B cell (primary cell): ENCODE results near the gene SENP3. TPM values are rescaled to one million over a fixed set of nuclear protein-coding genes. Genes with fewer than 3 reads are reported as not detected.

Source experiments
- ATAC-seq: fragments of 200-7000 bp; cut with Tn5 transposase; one replicate; pipeline ENCODE4 v1.10.0; 2021; ENCODE audit warnings: low read depth, mild to moderate bottlenecking, moderate number of reproducible peaks, moderate library complexity
- CTCF ChIA-PET: fragments of 350-600 bp; sonication (Branson Sonifier 250); formaldehyde crosslinking; loops from one replicate; lab custom pipeline; 2021; ENCODE audit warnings: antibody characterized with exemption, inconsistent platforms; lab: Charles Lee
- POLR2A ChIA-PET: fragments of 350-600 bp; sonication (Branson Sonifier 250); formaldehyde crosslinking; loops from one replicate; lab custom pipeline; 2021; ENCODE audit warnings: antibody characterized with exemption; lab: Charles Lee
- DNase-seq: peaks from one replicate; pipeline ENCODE4 v3.0.0; 2013
- H2AFZ ChIP-seq: 2 replicates; pipeline ENCODE4 v1.6.1; 2012; ENCODE audit warnings: mild to moderate bottlenecking, low read depth, low read length; ENCODE audit not compliant: insufficient read depth, poor library complexity, severe bottlenecking
- H3K27ac ChIP-seq, 2 donors: 1 replicate in 1 of 2; 2 replicates in 1 of 2; pipeline ENCODE4 v1.5.1; 2012 to 2013; ENCODE audit warnings: low read length in 2 of 2, mild to moderate bottlenecking in 2 of 2, moderate library complexity in 1 of 2
- H3K27me3 ChIP-seq, 4 experiments: fragments of 200-600 bp in 1 of 4; sonication (generic) in 1 of 4; replicated peaks in 1 of 4; 1 replicate in 2 of 4; 2 replicates in 2 of 4; pipeline versions ENCODE4 v1.6.1 to v1.7.0; 2013 to 2016; ENCODE audit warnings: low read length in 3 of 4, mild to moderate bottlenecking in 2 of 4, mixed read lengths in 1 of 4, moderate library complexity in 1 of 4; ENCODE audit not compliant: insufficient read depth in 4 of 4, control insufficient read depth in 3 of 4; ENCODE audit errors: control extremely low read depth in 1 of 4
- H3K36me3 ChIP-seq, 2 experiments: replicated peaks in 1 of 2; 1 replicate in 1 of 2; 2 replicates in 1 of 2; pipeline versions ENCODE4 v1.6.1 to v1.7.1; 2013; ENCODE audit warnings: low read length in 1 of 2; ENCODE audit not compliant: insufficient read depth in 2 of 2, control insufficient read depth in 1 of 2; ENCODE audit errors: control extremely low read depth in 1 of 2, extremely low read depth in 1 of 2
- H3K4me1 ChIP-seq, 2 donors: fragments of 200-600 bp in 1 of 2; sonication (generic) in 1 of 2; 1 replicate in 1 of 2; 2 replicates in 1 of 2; pipeline versions ENCODE4 v1.5.1 to v1.6.1; 2013 to 2017; ENCODE audit warnings: low read length in 2 of 2; ENCODE audit not compliant: control insufficient read depth in 2 of 2, insufficient read depth in 2 of 2
- H3K4me2 ChIP-seq: replicated peaks from 2 replicates; pipeline ENCODE3; 2012; ENCODE audit warnings: mild to moderate bottlenecking, low read depth, low read length; ENCODE audit not compliant: poor library complexity, severe bottlenecking
- H3K4me3 ChIP-seq, 5 experiments: fragments of 200-600 bp in 1 of 5; sonication (generic) in 1 of 5; 1 replicate in 3 of 5; 2 replicates in 2 of 5; pipeline versions ENCODE4 v1.5.1 to v1.7.0; 2011 to 2016; ENCODE audit warnings: low read length in 4 of 5, mild to moderate bottlenecking in 4 of 5, low read depth in 2 of 5, control low read depth in 1 of 5, moderate library complexity in 1 of 5; ENCODE audit not compliant: insufficient read depth in 1 of 5; ENCODE audit errors: control extremely low read depth in 1 of 5, extremely low read depth in 1 of 5
- H3K79me2 ChIP-seq: fragments of 200-600 bp; sonication (generic); one replicate; pipeline ENCODE4 v1.6.0; 2016; ENCODE audit warnings: low read length; ENCODE audit not compliant: control insufficient read depth, insufficient read depth
- H3K9ac ChIP-seq: fragments of 200-600 bp; sonication (generic); 2 replicates; pipeline ENCODE4 v1.6.1; 2017; ENCODE audit warnings: mild to moderate bottlenecking, low read length, moderate library complexity
- H3K9me3 ChIP-seq, 3 donors: one replicate each; pipeline versions ENCODE4 v1.6.1 to v1.7.1; 2013; ENCODE audit warnings: low read length in 2 of 3; ENCODE audit not compliant: control insufficient read depth in 2 of 3, insufficient read depth in 1 of 3; ENCODE audit errors: control extremely low read depth in 1 of 3
- H4K20me1 ChIP-seq: 2 replicates; pipeline ENCODE4 v1.6.0; 2012; ENCODE audit warnings: mild to moderate bottlenecking, low read length; ENCODE audit not compliant: insufficient read depth, control insufficient read depth, poor library complexity, severe bottlenecking
- H3K27ac Mint-ChIP-seq: one replicate; pipeline ENCODE4 v1.8.0; 2021; ENCODE audit warnings: mixed read lengths
- H3K27me3 Mint-ChIP-seq: one replicate; pipeline ENCODE4 v1.8.0; 2021; ENCODE audit warnings: mixed read lengths
- H3K4me1 Mint-ChIP-seq: one replicate; pipeline ENCODE4 v1.8.0; 2021; ENCODE audit warnings: mixed read lengths
- H3K4me3 Mint-ChIP-seq: one replicate; pipeline ENCODE4 v1.8.0; 2021; ENCODE audit warnings: mixed read lengths
- H3K9me3 Mint-ChIP-seq: one replicate; pipeline ENCODE4 v1.8.0; 2022; ENCODE audit warnings: mixed read lengths; ENCODE audit not compliant: insufficient read depth
- CTCF ChIP-seq: fragments of 200-600 bp; IDR thresholded peaks from one replicate; pipeline ENCODE4 v1.8.0; 2022; ENCODE audit warnings: antibody characterized with exemption, mild to moderate bottlenecking
- EZH2 ChIP-seq: IDR thresholded peaks from 2 replicates; pipeline ENCODE4 v1.6.1; 2012; ENCODE audit warnings: borderline replicate concordance, low read depth, mild to moderate bottlenecking, moderate library complexity, low read length; ENCODE audit not compliant: insufficient read depth, poor library complexity, severe bottlenecking
- WGBS: methylation state at CpG from one replicate; pipeline ENCODE4 v1.1.5; 2013; ENCODE audit warnings: missing lambda C conversion rate; ENCODE audit not compliant: insufficient coverage; 5-methylcytosine and 5-hydroxymethylcytosine counted together
- intact Hi-C: fragments of 100-400 bp; cut with micrococcal nuclease; formaldehyde crosslinking; loops from one replicate; pipeline ENCODE4 v1.10.0; 2022
- polyA plus RNA-seq: library from polyadenylated mRNA; depleted of rRNA; stranded (reverse); fragments of >200 nt; gene quantifications from 2 replicates; pipeline ENCODE4 v1.2.3, GENCODE V29; 2012
- total RNA-seq, 2 donors: library from RNA; stranded (reverse); fragments of 120-200 nt in 1 of 2; gene quantifications; 1 replicate in 1 of 2; 2 replicates in 1 of 2; pipeline versions ENCODE4 v1.2.3 to v1.2.4, GENCODE V29; 2013 to 2022

The SENP3 gene
- total and polyA plus RNA-seq, 2 donors (not counting 1 experiment from before 2014, with no cell fraction given) = 45.1 to 57.1 TPM

DNA sequence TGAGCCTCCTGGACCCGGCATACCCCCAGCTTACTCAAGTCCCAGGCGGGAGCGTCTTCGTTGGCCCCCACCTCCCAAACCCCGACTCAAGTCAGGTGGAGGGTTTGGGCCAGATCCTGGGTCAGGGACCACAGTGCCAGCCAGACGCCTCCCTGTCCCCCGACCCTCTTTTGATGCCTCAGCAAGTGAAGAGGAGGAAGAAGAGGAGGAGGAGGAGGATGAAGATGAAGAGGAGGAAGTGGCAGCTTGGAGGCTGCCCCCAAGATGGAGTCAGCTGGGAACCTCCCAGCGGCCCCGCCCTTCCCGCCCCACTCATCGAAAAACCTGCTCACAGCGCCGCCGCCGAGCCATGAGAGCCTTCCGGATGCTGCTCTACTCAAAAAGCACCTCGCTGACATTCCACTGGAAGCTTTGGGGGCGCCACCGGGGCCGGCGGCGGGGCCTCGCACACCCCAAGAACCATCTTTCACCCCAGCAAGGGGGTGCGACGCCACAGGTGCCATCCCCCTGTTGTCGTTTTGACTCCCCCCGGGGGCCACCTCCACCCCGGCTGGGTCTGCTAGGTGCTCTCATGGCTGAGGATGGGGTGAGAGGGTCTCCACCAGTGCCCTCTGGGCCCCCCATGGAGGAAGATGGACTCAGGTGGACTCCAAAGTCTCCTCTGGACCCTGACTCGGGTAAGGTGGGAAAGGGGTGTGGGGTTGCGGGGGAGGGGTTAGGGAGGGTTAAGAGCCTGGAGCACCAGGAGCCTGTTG lies 1.6 kb downstream of the SENP3 start:
- ChIA-PET POLR2A (no interaction called here), CTCF (interaction anchor here (2.9 to 25.0 kb wide), 3 partner anchors 16 to 43 kb away, joined by 10 to 666 read pairs (median 126); partner anchors contain the start of genes SOX15 and TNFSF12)
- 96% methylated on average over 22 of the region's 30 CpGs for WGBS
- H3K79me2 ChIP-seq = peaks cover 57% of the 10 kb centered on the region
- H3K9me3 Mint-ChIP-seq = no peaks in the 10 kb centered on the region
- H3K4me2 ChIP-seq = peak overlapping the region; percentile 96
- no peak overlapping the region for H3K9ac ChIP-seq
- no peaks in the 10 kb centered on the region for H3K27me3 ChIP-seq
- no peak overlapping the region for H3K27ac Mint-ChIP-seq
- intact Hi-C loops = loop anchor here (5.0 kb wide), 1 partner anchor 326 kb away; the partner anchor contains the start of gene PHF23
- ATAC-seq = no peak
- no peaks in the 10 kb centered on the region for H3K9me3 ChIP-seq
- H2AFZ ChIP-seq = no peak overlapping the region
- H3K4me1 Mint-ChIP-seq = peaks cover 42% of the 10 kb centered on the region
- H3K27me3 Mint-ChIP-seq = no peaks in the 10 kb centered on the region
- H4K20me1 ChIP-seq = peaks cover 17% of the 10 kb centered on the region
- DNase-seq = peak; percentile 16
- peaks cover 34 to 49% of the 10 kb centered on the region in 2 donors for H3K4me1 ChIP-seq
- TF ChIP-seq CTCF = no peak
- TF ChIP-seq EZH2 = no peak
- H3K4me3 ChIP-seq = peak overlapping the region in 1 of 5 experiments; percentile 95
- peak overlapping the region; percentile 89 for H3K4me3 Mint-ChIP-seq
- no peak overlapping the region for H3K27ac ChIP-seq
- peaks cover 2 to 40% of the 10 kb centered on the region in 2 experiments for H3K36me3 ChIP-seq

DNA sequence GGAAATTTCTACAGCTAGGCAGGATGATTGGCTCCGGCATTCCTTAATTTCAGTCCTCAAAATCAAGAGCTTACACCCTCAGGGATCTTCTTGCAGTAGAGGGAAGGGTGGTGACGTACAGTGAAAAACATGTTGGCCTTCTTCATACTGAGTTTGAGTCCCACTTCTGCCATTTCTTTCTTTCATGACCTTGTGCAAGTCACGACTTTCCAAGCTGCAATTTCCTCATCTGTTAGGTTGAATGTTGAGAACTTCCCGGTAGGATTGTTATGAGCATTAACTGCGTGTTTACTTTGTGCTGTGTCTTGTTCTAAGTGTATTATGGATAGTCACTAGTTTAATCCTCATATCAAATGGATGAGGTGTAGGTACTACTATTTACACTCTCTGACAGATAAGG lies 7.9 kb downstream of the SENP3 start:
- no peak for DNase-seq
- no peak overlapping the region for H3K27ac ChIP-seq
- POLR2A ChIA-PET = interaction anchor here (1.2 kb wide), 1 partner anchor 14 kb away, joined by 5 read pairs; the partner anchor contains the start of gene MPDU1
- 100% methylated on average over 1 of the region's 5 CpGs for WGBS
- peaks cover 45% of the 10 kb centered on the region for H3K79me2 ChIP-seq
- H3K9me3 Mint-ChIP-seq = no peaks in the 10 kb centered on the region
- no peaks in the 10 kb centered on the region for H3K27me3 Mint-ChIP-seq
- H3K4me3 Mint-ChIP-seq = no peak overlapping the region
- no peak overlapping the region for H3K4me2 ChIP-seq
- H4K20me1 ChIP-seq = peaks cover 19% of the 10 kb centered on the region
- H3K4me1 Mint-ChIP-seq = peaks cover 26% of the 10 kb centered on the region
- no peak for ATAC-seq
- CTCF ChIA-PET = interaction anchor here (0.8 to 2.9 kb wide), 6 partner anchors 9 to 134 kb away, joined by 3 to 18 read pairs (median 6); partner anchors contain the start of gene WRAP53
- H3K27ac Mint-ChIP-seq = peak overlapping the region; percentile 28
- H3K4me3 ChIP-seq = no peak overlapping the region
- peaks cover 12 to 18% of the 10 kb centered on the region in 2 donors for H3K4me1 ChIP-seq
- H2AFZ ChIP-seq = no peak overlapping the region
- no peaks in the 10 kb centered on the region for H3K9me3 ChIP-seq
- H3K36me3 ChIP-seq = peaks cover 4 to 55% of the 10 kb centered on the region in 2 experiments
- no peak overlapping the region for H3K9ac ChIP-seq
- no peak for TF ChIP-seq CTCF
- no peak for TF ChIP-seq EZH2
- H3K27me3 ChIP-seq = no peaks in the 10 kb centered on the region
- intact Hi-C loops = no loop called here
